A673 (cell line): ENCODE results near the gene TBC1D4. TPM values are rescaled to one million over a fixed set of nuclear protein-coding genes. Genes with fewer than 3 reads are reported as not detected.
A peak's percentile ranks its signal among the peaks of the same experiment; 100 is the strongest.

Source experiments
- BruUV-seq: library from RNA; stranded (reverse); fragments of 400-500 nt; replicated peaks from 2 replicates; lab custom pipeline; 2021; lab: Mats Ljungman, UMichigan
- CTCF ChIA-PET: fragments of 300-600 bp; sonication (Branson Sonifier 250); formaldehyde crosslinking; loops from one replicate; lab custom pipeline; 2022; ENCODE audit warnings: antibody characterized with exemption; lab: Charles Lee
- POLR2A ChIA-PET: fragments of 300-600 bp; sonication (Branson Sonifier 250); formaldehyde crosslinking; loops from one replicate; lab custom pipeline; 2022; ENCODE audit warnings: antibody characterized with exemption; ENCODE audit not compliant: low non-redundant PET; lab: Charles Lee
- DNase-seq: peaks from one replicate; pipeline ENCODE4 v3.0.0-alpha.2; 2015; ENCODE audit warnings: low spot score
- H3K27ac ChIP-seq: fragments of 200-600 bp; sonication (generic); 2 replicates; pipeline ENCODE4 v1.5.1; 2016; ENCODE audit warnings: mixed run types, low read depth, mild to moderate bottlenecking, mixed read lengths, antibody characterized with exemption, low read length; ENCODE audit not compliant: poor library complexity, severe bottlenecking
- H3K27me3 ChIP-seq: fragments of 200-600 bp; sonication (generic); replicated peaks from 2 replicates; pipeline ENCODE4 v1.6.1; 2017; ENCODE audit warnings: mixed run types, low read depth, mild to moderate bottlenecking, mixed read lengths, antibody characterized with exemption, low read length; ENCODE audit not compliant: insufficient read depth, poor library complexity
- H3K36me3 ChIP-seq: fragments of 200-600 bp; sonication (generic); 2 replicates; pipeline ENCODE4 v1.6.1; 2016; ENCODE audit warnings: mixed run types, mild to moderate bottlenecking, mixed read lengths, antibody characterized with exemption, low read length; ENCODE audit not compliant: insufficient read depth, poor library complexity, severe bottlenecking
- H3K4me1 ChIP-seq: fragments of 200-600 bp; sonication (generic); 2 replicates; pipeline ENCODE4 v1.6.1; 2017; ENCODE audit warnings: mixed run types, mild to moderate bottlenecking, mixed read lengths, antibody characterized with exemption, low read length; ENCODE audit not compliant: insufficient read depth, poor library complexity, severe bottlenecking
- H3K4me3 ChIP-seq: fragments of 200-600 bp; sonication (generic); 2 replicates; pipeline ENCODE4 v1.5.1; 2016; ENCODE audit warnings: low read depth, mixed run types, mild to moderate bottlenecking, mixed read lengths, low read length; ENCODE audit not compliant: poor library complexity, severe bottlenecking
- H3K9me3 ChIP-seq: fragments of 200-600 bp; sonication (generic); 2 replicates; pipeline ENCODE4 v1.6.1; 2016; ENCODE audit warnings: mixed run types, low read depth, mild to moderate bottlenecking, mixed read lengths, antibody characterized with exemption, low read length; ENCODE audit not compliant: poor library complexity, severe bottlenecking
- EZH2 ChIP-seq: fragments of 200-600 bp; sonication (generic); IDR thresholded peaks from 2 replicates; pipeline ENCODE4 v1.6.1; 2017; ENCODE audit warnings: borderline replicate concordance, low read depth, mild to moderate bottlenecking, mixed read lengths, antibody characterized with exemption, low read length; ENCODE audit not compliant: poor library complexity, severe bottlenecking
- intact Hi-C: fragments of 100-400 bp; cut with micrococcal nuclease; formaldehyde crosslinking; loops from one replicate; pipeline ENCODE4 v1.10.0; 2022; ENCODE audit not compliant: unreplicated experiment
- total RNA-seq: library from RNA; stranded (reverse); gene quantifications from 2 replicates; pipeline ENCODE4 v1.2.3, GENCODE V29; 2021
- TF ChIP-seq, protein P1 (sequence below): fragments of 300-800, 200-600 bp; sonication (generic); conservative IDR thresholded peaks from 2 replicates; pipeline ENCODE4 v1.5.1; 2017; ENCODE audit warnings: low read depth, mild to moderate bottlenecking, antibody characterized with exemption, low read length, moderate library complexity, mixed read lengths

Gene TBC1D4
- total RNA-seq, 1 experiment from 2014 or later: 9.8 TPM

DNA sequence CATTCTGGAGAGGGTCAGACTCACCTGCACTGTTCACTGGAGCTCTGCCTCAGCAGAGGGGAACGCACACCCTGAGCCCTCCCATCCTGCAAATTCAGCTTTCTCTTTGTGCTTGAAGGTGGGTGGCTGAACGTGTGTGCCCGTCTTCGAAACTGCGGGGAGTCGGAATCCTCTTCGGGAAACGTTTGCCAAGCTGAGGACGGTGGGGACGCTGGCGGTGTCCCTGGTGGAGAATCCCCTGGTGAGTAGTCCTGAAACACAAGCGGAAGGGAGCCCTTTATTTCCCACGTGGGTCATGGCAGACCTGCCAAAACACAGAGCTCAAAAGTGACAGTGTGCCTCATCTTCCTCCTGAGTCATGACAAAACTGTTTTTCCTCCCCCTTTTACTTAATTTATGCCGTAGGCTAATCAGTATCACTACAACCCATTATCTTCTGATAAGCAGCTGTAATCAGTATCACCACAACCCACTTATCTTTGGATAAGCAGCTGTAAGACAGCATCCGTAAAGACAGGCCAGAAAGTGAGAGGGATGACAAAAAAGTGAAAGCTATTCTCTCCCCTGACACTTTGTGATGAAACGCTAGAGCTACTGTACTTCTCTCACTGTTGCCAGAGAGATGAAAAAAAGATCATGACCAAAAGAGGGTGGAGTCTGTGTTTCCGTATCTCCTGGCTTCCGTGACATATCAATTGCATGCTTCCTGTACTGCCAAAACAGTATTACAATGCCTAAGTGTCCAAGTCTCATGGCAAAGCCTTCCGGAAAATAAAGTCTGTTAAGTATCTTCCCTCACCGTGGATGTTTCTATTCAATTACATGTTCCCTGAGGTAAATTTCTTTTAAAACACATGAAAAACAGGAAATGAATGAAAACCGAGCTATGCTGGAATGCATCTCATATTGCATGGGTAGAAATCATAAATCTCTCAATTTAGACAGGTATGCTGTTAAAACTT lies 155.5 kb downstream of the TBC1D4 start:
- Histone ChIP-seq H3K36me3 (no peaks in the 10 kb centered on the region), H3K4me3 (peak overlapping the region; percentile 48), H3K9me3 (no peaks in the 10 kb centered on the region), H3K27ac (peak overlapping the region; percentile 79), H3K4me1 (peaks cover 22% of the 10 kb centered on the region), H3K27me3 (no peaks in the 10 kb centered on the region)
- POLR2A ChIA-PET: interaction anchor here (0.6 kb wide), 1 partner anchor 9 kb away, joined by 4 read pairs; no protein-coding TSS in a partner anchor
- CTCF ChIA-PET: interaction anchor here (0.9 kb wide), 1 partner anchor 32 kb away, joined by 5 read pairs; no protein-coding TSS in a partner anchor
- peak; percentile 84 for DNase-seq
- no peak for TF ChIP-seq EZH2
- TF ChIP-seq, protein P1, sequence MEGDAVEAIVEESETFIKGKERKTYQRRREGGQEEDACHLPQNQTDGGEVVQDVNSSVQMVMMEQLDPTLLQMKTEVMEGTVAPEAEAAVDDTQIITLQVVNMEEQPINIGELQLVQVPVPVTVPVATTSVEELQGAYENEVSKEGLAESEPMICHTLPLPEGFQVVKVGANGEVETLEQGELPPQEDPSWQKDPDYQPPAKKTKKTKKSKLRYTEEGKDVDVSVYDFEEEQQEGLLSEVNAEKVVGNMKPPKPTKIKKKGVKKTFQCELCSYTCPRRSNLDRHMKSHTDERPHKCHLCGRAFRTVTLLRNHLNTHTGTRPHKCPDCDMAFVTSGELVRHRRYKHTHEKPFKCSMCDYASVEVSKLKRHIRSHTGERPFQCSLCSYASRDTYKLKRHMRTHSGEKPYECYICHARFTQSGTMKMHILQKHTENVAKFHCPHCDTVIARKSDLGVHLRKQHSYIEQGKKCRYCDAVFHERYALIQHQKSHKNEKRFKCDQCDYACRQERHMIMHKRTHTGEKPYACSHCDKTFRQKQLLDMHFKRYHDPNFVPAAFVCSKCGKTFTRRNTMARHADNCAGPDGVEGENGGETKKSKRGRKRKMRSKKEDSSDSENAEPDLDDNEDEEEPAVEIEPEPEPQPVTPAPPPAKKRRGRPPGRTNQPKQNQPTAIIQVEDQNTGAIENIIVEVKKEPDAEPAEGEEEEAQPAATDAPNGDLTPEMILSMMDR: no peak
- intact Hi-C loops: no loop called here
- BruUV-seq: TSS peak; percentile 55

DNA sequence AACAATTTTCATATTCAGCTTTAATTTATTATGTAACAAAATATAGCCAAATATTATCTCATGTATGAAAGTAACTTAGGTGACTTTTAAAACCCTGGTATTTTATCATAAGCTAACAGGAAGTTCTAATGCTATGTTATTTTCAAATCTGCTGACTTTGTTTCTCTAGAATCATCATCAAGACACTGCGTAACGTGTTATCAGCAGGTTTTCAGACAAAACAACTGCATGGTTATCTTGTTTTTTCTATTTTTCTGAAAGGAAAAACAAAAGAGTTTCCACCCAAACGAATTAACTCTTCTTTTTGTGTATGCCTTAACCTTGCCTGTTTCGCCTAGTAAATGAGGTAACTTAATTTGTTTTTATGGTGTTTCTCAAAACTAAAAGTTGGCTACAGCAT lies 156.3 kb downstream of the TBC1D4 start:
- H3K27ac ChIP-seq: peak overlapping the region; percentile 79
- TF ChIP-seq EZH2: no peak
- TF ChIP-seq, protein P1: no peak
- BruUV-seq: no TSS peak
- no peak for DNase-seq
- H3K36me3 ChIP-seq: no peaks in the 10 kb centered on the region
- ChIA-PET POLR2A (no interaction called here), CTCF (interaction anchor here (0.9 kb wide), 1 partner anchor 32 kb away, joined by 5 read pairs; no protein-coding TSS in a partner anchor)
- H3K4me1 ChIP-seq: peaks cover 22% of the 10 kb centered on the region
- no peaks in the 10 kb centered on the region for H3K9me3 ChIP-seq
- intact Hi-C loops: no loop called here
- peak overlapping the region; percentile 48 for H3K4me3 ChIP-seq
- no peaks in the 10 kb centered on the region for H3K27me3 ChIP-seq

DNA sequence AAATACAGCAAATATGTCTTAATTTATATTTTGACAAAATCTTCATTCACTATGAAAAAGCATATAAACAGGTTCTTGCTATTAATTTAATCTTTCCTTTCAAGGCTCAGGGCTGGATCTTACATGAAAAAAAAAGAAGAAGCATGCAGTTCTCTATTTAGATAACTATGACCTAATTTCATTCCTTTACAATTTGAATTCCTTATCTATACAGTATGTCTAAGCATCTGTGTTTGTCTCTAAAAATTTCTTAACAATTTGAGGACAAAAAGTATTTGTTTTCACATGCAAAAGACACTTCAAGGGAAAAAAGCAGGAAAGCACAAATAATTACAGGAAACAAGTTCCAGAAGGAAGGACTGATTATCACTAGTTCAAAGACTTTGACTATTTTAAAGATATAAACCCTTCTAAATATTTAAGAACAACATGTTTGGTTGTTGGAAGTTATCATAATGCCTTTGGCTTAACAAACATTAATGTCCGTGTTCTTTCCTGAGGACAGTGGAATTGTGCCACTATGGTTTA lies 157.5 kb downstream of the TBC1D4 start:
- CTCF ChIA-PET: no interaction called here
- Histone ChIP-seq H3K36me3 (no peaks in the 10 kb centered on the region), H3K27me3 (no peaks in the 10 kb centered on the region), H3K4me1 (peaks cover 22% of the 10 kb centered on the region), H3K27ac (peak overlapping the region; percentile 57), H3K9me3 (no peaks in the 10 kb centered on the region), H3K4me3 (peak overlapping the region; percentile 48)
- no TSS peak for BruUV-seq
- no peak for DNase-seq
- TF ChIP-seq, protein P1: no peak
- TF ChIP-seq EZH2: no peak
- POLR2A ChIA-PET: no interaction called here
- intact Hi-C loops: no loop called here
